ENCODE results near the gene ABCC10.
"Not testable (repeated sequence)": the region's sequence is repeated elsewhere in the genome, so short reads cannot be mapped to it uniquely, and the experiment has no call there.

ABCC10 gene

DNA sequence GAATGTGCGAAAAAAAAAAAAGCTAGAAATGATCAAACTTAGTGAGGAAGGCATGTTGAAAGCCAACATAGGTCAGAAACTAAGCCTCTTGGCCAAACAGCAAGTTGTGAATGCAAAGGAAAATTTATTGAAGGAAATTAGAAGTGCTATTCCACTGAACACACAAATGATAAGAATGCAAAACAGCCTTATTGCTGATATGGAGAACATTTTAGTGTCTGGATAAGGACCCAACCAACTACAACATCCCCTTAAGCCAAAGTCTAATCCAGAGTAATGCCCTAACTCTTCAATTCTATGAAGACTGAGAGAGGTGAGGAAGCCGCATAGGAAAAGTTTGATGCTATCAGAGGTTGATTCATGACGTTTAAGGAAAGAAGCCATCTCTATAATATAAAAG, 5.5 kb upstream of the ABCC10 start:
- H3K4me1 ChIP-seq (ENCODE audit: control insufficient read depth, low read length): peaks cover 1% of the 10 kb centered on the region
- no peaks in the 10 kb centered on the region for H3K36me3 ChIP-seq (ENCODE audit: control insufficient read depth, low read length)
- no peaks in the 10 kb centered on the region for H3K9me2 ChIP-seq (replicated peaks; ENCODE audit: control insufficient read depth, low read length)
- H3K9me3 ChIP-seq (ENCODE audit: control insufficient read depth, insufficient read depth, low read length): no peaks in the 10 kb centered on the region
- no peak overlapping the region for H3K4me2 ChIP-seq (ENCODE audit: low read length)
- no peak overlapping the region for H3K4me3 ChIP-seq (ENCODE audit: low read length)
- H4K20me1 ChIP-seq (ENCODE audit: control insufficient read depth, insufficient read depth, low read depth, low read length): no peaks in the 10 kb centered on the region
- H3K27ac ChIP-seq (ENCODE audit: low read depth, low read length): no peak overlapping the region
- TF ChIP-seq, protein P1, sequence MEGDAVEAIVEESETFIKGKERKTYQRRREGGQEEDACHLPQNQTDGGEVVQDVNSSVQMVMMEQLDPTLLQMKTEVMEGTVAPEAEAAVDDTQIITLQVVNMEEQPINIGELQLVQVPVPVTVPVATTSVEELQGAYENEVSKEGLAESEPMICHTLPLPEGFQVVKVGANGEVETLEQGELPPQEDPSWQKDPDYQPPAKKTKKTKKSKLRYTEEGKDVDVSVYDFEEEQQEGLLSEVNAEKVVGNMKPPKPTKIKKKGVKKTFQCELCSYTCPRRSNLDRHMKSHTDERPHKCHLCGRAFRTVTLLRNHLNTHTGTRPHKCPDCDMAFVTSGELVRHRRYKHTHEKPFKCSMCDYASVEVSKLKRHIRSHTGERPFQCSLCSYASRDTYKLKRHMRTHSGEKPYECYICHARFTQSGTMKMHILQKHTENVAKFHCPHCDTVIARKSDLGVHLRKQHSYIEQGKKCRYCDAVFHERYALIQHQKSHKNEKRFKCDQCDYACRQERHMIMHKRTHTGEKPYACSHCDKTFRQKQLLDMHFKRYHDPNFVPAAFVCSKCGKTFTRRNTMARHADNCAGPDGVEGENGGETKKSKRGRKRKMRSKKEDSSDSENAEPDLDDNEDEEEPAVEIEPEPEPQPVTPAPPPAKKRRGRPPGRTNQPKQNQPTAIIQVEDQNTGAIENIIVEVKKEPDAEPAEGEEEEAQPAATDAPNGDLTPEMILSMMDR (IDR thresholded peaks at IDR 0.05; ENCODE audit: low read depth, low read length, poor library complexity, severe bottlenecking): no peak
- TF ChIP-seq EZH2phosphoT487 (IDR thresholded peaks at IDR 0.05; ENCODE audit: borderline replicate concordance, low read length): no peak
- no peaks in the 10 kb centered on the region for H3K79me2 ChIP-seq (ENCODE audit: control insufficient read depth, low read length)
- H3K27me3 ChIP-seq (ENCODE audit: control insufficient read depth, low read length): peaks cover 4% of the 10 kb centered on the region
- H3F3A ChIP-seq (ENCODE audit: control insufficient read depth, insufficient read depth): no peaks in the 10 kb centered on the region

DNA sequence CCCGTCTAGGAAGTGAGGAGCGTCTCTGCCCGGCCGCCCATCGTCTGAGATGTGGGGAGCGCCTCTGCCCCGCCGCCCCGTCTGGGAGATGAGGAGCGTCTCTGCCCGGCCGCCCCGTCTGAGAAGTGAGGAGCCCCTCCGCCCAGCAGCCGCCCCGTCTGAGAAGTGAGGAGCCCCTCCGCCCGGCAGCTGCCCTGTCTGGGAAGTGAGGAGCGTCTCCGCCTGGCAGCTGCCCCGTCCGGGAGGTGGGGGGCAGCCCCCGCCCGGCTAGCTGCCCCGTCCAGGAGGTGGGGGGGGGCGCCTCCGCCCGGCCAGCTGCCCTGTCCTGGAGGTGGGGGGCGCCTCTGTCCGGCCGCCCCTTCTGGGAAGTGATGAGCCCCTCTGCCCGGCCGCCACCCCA, 2.3 kb upstream of the ABCC10 start:
- not testable (repeated sequence) for H3K9me3 ChIP-seq (ENCODE audit: control insufficient read depth, insufficient read depth, low read length); H3K9me2 ChIP-seq (replicated peaks; ENCODE audit: control insufficient read depth, low read length); H3F3A ChIP-seq (ENCODE audit: control insufficient read depth, insufficient read depth); H4K20me1 ChIP-seq (ENCODE audit: control insufficient read depth, insufficient read depth, low read depth, low read length); H3K4me3 ChIP-seq (ENCODE audit: low read length); H3K4me2 ChIP-seq (ENCODE audit: low read length); H3K36me3 ChIP-seq (ENCODE audit: control insufficient read depth, low read length); H3K27me3 ChIP-seq (ENCODE audit: control insufficient read depth, low read length); H3K27ac ChIP-seq (ENCODE audit: low read depth, low read length)
- H3K79me2 ChIP-seq (ENCODE audit: control insufficient read depth, low read length): peaks cover 24% of the 10 kb centered on the region
- H3K4me1 ChIP-seq (ENCODE audit: control insufficient read depth, low read length): peaks cover 18% of the 10 kb centered on the region

DNA sequence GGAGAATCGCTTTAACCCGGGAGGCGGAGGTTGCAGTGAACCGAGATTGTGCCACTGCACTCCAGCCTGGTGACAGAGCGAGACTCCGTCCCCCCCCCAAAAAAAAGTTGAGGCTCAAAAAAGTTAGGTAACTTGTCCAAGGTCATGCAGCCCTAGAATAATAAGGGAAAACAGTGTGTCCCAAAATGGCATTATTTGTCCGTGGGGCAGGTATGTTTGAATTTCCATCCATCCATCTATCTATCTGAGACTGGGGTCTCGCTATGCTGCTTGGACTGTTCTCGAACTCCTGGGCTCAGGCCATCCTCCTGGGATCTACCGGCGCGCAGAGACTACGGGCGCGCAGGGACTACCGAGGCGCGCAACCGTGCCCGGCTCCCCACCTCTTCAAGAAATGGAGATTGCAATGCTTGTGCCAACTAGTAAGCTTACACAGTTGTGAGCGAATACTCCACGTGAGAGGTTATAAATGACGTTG, 374 bp upstream of the ABCC10 start:
- Histone ChIP-seq H3K9me3 (ENCODE audit: control insufficient read depth, insufficient read depth, low read length) (no peaks in the 10 kb centered on the region), H3K4me2 (ENCODE audit: low read length) (peak overlapping the region; percentile 71), H3K36me3 (ENCODE audit: control insufficient read depth, low read length) (peaks cover 8% of the 10 kb centered on the region), H3K4me3 (ENCODE audit: low read length) (peak overlapping the region; percentile 96), H3F3A (ENCODE audit: control insufficient read depth, insufficient read depth) (no peaks in the 10 kb centered on the region), H3K4me1 (ENCODE audit: control insufficient read depth, low read length) (peaks cover 18% of the 10 kb centered on the region), H3K27me3 (ENCODE audit: control insufficient read depth, low read length) (no peaks in the 10 kb centered on the region), H3K27ac (ENCODE audit: low read depth, low read length) (peak overlapping the region; percentile 54; the same call in 1 of the 2 replicates), H4K20me1 (ENCODE audit: control insufficient read depth, insufficient read depth, low read depth, low read length) (no peaks in the 10 kb centered on the region), H3K9me2 (replicated peaks; ENCODE audit: control insufficient read depth, low read length) (no peaks in the 10 kb centered on the region), H3K79me2 (ENCODE audit: control insufficient read depth, low read length) (peaks cover 28% of the 10 kb centered on the region)
- no peak for TF ChIP-seq EZH2phosphoT487 (IDR thresholded peaks at IDR 0.05; ENCODE audit: borderline replicate concordance, low read length)
- TF ChIP-seq, protein P1 (IDR thresholded peaks at IDR 0.05; ENCODE audit: low read depth, low read length, poor library complexity, severe bottlenecking): no peak

DNA sequence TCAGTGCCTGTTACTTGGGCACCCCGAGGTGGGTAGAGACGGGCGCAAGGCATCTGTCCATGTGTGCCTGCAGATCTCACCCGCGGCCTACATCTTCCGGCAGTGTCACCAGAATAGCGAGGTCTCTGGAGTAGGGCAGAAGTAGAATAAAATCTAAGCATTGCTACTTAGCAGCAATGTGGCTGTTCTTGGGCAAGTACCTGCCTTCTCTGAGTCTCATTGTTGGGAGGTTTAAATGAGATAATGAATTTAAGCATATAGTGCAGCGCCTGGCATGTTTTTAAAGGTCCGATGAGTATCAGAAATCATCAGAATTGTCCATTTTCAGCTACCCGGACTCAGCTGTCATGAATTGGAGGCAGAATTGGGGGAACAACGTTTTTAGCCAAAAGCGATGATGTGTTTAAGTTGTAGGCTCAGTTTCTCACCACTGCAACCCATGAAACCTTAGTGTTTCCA, 800 bp downstream of the ABCC10 start:
- no peaks in the 10 kb centered on the region for H3K9me2 ChIP-seq (replicated peaks; ENCODE audit: control insufficient read depth, low read length)

More for the DNA sequence above, 800 bp downstream of the ABCC10 start:
- H4K20me1 ChIP-seq (ENCODE audit: control insufficient read depth, insufficient read depth, low read depth, low read length): no peaks in the 10 kb centered on the region
- peaks cover 18% of the 10 kb centered on the region for H3K4me1 ChIP-seq (ENCODE audit: control insufficient read depth, low read length)
- no peaks in the 10 kb centered on the region for H3K9me3 ChIP-seq (ENCODE audit: control insufficient read depth, insufficient read depth, low read length)
- no peaks in the 10 kb centered on the region for H3K27me3 ChIP-seq (ENCODE audit: control insufficient read depth, low read length)
- H3F3A ChIP-seq (ENCODE audit: control insufficient read depth, insufficient read depth): no peaks in the 10 kb centered on the region
- H3K27ac ChIP-seq (ENCODE audit: low read depth, low read length): peak overlapping the region; percentile 54
- no peak for TF ChIP-seq EZH2phosphoT487 (IDR thresholded peaks at IDR 0.05; ENCODE audit: borderline replicate concordance, low read length)
- TF ChIP-seq, protein P1 (IDR thresholded peaks at IDR 0.05; ENCODE audit: low read depth, low read length, poor library complexity, severe bottlenecking): no peak
- peak overlapping the region; percentile 96 for H3K4me3 ChIP-seq (ENCODE audit: low read length)
- peak overlapping the region; percentile 71 for H3K4me2 ChIP-seq (ENCODE audit: low read length)
- H3K36me3 ChIP-seq (ENCODE audit: control insufficient read depth, low read length): peaks cover 19% of the 10 kb centered on the region
- H3K79me2 ChIP-seq (ENCODE audit: control insufficient read depth, low read length): peaks cover 28% of the 10 kb centered on the region

Data from DOHH2 (cell line).